HG03457 (cell line): ENCODE measurements around the gene NR6A1.
"Not testable (repeated sequence)": the region's sequence is repeated elsewhere in the genome, so short reads cannot be mapped to it uniquely, and the experiment has no call there.

Source experiments
- ATAC-seq: cut with Tn5 transposase; IDR thresholded peaks from one replicate; pipeline ENCODE4 v1.9.1; 2021; ENCODE audit warnings: moderate number of reproducible peaks; ENCODE audit not compliant: unreplicated experiment

NR6A1 gene

DNA sequence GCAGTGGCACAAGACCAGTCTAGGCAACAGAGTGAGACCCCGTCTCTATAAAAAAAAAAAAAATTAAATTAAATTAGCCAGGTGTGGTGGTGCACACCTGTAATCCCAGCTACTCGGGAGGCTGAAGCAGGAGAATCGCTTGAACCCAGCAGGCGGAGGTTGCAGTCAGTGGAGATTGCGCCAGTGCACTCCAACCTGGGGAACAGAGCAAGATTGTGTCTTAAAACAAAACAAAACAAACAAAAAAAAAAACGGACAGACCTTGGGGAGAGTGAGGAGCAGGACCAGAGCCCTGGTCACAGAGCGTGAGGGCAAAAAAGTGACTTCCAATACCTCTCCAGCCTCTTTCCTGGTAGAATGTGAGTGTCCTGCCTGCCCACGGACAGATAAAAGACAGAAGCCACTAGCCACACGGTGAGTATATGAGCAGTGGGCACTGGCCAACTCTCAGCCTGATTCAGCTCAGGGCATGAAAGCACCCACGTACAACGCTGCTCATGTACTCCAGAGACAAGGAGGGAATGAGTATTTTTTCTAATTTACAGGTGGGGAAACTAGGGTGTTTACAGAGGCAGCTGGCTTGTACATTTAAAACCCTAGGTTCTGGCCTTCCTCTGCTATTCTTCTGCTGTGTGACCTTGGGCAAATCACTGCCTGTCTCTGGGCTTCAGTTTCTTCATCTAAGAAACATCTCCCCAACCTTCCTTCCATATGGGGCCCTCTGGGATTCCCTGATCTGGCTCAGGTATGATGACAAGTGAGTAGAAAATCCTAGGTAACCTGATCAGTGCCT, 7.7 kb upstream of the NR6A1 start:
- no peak for ATAC-seq

DNA sequence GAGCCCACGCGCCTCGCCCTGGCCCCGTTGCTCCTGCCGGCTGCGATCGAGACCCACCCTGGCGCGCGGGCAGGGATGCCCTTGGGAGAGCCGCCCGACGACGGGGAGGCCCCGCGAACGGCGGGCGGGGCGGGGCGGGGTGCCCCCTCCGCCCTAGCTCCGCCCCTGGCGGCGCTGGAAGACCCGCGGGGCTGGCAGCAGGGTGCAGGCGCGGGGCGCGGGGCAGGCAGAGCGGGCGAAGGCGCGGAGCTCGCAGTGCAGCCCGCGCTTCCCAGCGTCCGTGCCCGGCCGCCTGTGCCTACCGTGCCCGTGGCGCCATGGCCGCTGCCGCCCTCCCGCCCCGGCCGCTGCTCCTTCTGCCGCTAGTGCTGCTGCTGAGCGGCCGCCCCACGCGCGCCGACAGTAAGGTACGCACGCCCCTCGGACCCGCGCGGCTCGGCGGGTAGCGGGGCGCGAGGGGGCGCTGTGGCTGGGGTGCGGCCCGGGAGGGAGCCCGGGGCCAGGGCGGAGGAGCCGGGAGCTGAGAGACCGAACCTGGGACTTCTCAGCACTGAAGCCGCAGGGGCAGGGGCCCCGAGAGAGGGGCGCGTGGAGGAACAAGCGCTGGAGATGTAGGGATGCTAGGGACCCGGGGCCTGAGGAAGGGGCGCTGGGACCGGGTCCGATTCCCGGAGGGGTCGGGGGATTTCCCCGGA, 6.0 kb upstream of the NR6A1 start, which contains the start of gene OLFML2A:
Gene OLFML2A (plus strand): TSS at position 180 of the 695 bp plus-strand sequence. CDS start 138 bp downstream, at position 318.
- no peak for ATAC-seq

DNA sequence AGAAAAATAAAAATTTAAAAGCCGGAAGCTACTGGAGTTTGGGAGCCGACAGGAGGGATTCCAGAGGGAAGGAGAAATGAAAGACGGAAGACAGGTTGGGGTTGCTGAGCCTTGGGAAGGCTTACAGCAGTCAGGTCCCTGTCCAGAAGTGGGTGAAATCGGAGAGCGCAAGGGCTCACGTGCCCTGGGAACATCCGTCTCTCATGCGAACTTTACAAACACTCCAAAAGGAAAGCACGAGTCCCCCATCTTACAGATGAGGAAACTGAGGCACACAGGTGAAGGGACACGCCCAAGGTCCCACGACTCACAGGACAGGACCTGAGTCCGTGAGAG, 5.5 kb upstream of the NR6A1 start:
- no peak for ATAC-seq

DNA sequence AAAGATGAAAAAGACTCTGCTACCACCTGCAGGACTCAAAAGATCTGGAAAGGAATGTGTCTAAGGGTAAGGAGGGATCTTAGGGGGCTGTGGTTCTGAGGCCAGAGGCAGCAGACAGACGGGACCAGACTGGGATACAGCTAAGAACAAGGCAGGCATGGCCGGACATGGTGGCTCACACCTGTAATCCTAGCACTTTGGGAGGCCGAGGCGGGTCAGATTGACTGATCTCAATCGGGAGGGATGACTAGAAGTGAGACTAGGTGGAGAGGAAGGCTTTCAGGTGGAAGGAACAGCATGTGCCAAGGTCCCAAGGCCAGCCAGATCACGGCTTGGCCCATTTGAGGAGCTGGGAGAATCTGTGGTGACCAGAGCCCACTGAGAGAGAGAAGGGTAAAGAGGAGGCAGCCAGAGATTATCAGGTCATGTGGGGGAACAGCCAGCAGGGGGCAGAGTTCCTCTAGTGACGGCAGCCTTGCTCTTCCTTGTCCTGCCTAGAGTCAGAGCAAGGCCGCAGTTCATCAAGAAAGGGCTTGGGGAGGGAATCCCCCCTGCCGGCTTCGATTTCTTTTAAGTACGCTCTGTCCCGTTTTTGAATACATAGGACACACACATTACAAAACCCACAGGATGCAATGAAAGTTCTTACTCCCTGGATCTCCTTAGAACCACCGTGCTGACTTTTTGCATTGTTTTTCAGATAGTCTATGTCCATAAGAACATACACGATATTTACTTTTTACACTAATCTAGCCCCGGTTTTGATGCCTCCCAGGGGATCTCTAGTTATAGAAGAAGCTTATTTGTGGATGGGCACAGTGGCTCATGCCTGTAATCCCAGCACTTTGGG, 3.2 kb upstream of the NR6A1 start:
- no peak for ATAC-seq

DNA sequence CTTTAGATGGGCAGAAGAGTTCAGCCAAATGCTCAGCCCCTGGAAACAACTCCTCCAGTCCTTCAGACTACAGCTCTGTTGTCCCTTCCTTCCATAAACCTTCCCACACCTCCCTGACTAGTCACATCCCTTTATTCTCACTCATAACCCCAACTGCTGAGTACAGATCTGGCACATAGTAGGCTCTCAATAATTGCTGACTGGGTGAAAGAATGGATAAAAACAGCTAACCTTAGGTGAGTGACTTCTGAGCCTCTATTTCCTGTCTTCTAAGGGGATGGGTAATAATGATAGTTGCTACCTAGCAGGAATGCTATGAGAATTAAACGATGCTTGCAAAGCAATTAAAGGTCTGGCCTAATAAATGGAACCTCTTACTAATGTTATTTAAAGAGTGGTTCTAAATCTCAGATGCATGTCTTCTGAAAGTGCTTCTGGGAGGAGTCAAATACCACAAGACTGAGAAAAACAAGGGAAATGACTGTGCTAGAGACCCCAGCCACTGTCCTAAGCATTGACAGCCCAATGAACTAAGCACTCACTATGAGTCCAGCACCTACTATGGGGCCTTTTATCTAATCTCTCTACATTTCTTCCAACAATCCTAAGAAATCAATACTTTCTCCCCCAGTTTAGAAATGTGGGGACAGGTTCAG, 2.5 kb upstream of the NR6A1 start:
- no peak for ATAC-seq

DNA sequence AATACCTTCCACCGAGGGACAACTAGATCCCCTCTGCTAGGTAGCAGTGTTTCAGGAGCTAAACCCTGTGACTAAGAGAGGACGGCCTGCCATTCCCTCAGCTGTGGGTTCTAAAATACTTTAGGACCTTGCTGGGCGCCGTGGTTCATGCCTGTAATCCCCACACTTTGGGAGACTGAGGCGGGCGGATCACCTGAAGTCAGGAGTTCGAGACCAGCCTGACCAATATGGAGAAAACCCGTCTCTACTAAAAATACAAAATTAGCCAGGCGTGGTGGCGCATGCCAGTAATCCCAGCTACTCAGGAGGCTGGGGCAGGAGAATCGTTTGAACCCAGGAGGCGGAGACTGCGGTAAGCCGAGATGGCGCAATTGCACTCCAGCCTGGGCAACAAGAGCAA, 1.8 kb upstream of the NR6A1 start:
- not testable (repeated sequence) for ATAC-seq

DNA sequence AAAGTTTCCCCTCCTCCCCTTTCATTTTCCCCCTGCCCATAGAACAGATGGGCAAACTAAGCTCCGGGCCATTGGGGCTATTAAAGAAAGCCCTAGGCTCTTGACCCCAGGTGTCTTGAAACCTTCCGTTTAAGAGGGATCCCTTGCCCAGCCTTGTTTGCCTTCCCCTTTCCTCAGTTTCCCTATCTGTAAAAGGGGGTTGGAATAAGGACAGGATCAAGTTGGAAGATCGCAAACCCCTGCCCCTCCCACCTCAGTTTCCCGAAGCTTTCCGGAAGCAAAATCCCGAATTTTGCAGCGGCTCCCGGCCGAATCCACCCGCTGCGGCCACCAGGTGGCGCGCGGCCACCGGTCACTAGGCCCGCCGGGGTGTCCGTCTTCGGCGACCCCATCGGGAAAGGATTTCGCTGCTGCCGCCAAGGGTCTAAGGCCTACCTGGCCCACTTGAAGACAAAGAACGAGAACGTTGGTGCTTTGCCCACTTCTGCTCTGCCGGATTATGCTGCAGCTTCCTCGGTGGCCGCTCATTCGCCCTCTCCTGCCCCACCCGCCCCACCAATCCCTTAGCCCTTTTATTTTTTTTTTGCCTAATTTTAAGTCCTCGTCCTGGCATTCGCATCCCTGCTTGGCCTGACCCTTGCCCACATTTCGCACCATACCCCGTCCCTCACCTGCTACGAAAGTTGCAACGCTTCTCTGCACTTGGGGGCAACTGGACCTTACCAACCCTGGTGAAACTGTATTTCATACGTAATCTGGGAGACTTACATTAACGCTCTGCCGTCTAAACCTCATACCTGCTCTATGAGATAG, 962 bp upstream of the NR6A1 start:
- no peak for ATAC-seq

DNA sequence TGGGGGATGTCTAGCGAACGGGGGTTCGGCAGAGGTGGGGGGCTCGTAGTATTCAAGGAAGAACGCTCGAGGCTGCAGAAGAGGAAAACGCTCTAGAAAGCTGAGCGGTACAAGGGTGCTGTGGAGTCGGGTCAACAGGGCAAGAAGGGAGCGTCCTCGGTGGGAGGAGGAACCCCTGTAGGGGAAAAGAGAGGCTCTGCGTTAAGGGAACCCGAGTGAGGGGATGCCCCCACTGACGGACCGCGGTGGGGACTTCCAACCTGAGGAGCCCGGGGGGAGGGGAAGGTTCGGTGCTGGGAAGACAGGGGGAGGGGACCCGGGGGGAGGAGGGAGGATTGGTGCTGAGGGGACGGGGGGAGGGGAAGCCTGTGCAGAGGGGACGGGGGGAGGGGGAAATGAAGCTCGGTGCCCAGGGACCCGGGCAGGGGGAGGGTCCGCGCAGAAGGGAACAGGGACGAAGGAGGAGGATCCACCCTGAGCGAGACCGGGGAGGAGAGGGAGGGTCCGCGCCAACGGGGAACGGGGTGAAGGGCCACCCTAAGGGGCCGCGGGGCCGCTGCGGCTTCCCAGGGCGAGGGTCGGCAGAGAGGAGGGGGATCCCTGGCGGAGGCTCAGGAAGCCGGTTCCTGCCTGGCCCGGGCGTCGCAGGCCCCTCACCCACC, 621 bp downstream of the NR6A1 start:
- no peak for ATAC-seq

DNA sequence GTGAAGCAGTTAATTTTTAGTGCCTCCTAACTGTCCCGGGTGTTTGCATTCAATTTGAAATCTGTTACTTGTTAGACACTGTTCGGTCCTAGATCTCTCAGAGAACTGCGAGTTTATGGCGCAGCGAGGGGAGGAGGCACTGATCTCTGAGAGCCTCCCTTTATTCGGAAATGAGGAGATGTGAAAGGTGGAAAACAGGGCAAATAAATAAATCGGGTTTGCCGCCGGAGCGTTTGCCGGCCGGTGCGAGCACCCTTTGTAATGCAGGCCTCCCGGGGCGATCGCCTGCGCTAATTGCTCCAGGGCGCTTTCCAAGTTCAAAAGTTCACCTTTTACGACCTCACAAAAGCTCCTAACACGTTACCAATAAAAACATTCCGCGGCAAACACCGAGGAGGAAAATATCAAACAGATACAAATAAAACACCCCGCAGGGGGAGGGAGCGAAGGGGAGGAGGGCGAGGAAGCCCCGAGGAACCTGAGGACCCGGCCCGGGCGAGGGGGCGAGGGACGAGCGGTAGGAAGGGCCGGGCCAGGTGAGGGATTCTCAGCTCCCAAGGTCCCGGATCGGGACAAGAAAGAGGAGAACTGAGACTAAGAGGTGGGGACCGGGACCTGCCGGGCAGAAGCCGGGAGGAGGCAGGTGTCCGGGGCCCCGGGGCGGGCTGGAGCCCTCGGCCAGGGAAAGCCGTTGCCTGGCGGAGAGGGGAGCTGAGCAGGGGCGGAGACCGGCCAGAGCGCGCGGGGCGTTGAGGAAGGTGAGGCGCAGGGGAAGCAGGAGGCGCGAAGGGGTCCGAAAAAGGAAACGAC, 1.4 kb downstream of the NR6A1 start:
- ATAC-seq = no peak

DNA sequence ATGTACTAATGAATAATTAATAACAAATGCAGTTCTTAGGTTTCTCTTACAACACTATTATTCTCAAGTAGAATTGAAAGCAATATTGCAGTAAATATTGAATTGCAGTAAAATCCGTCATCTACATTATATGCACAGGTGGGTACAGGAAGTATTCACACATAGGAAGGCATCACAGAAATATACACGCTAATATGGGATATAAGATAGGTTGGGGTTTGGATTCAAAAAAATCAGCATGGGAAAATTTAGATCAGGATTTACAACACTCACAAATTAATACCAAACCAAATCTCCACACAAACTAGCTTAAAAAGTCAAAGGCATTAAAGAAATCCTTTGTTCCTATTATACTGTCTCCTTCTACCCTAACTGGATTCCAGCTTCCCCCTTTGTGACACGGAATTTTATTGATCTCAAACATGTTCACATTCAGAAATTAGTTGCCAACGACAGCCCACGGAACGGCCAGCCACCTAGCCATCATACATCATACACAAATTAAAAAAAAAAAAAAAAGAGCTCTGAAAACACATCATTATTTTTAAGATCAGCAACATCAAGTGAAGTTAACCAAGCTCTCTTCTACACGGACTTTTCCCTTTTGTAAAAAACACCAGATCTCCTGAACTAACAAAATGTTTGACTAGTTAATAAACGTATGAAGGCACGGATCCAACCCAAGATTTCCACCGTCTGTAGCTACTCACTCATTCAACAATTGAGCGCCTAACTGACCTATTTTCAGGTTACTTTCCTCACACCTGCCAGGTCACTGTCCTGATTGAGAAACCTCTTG, 2.2 kb downstream of the NR6A1 start:
- no peak for ATAC-seq

DNA sequence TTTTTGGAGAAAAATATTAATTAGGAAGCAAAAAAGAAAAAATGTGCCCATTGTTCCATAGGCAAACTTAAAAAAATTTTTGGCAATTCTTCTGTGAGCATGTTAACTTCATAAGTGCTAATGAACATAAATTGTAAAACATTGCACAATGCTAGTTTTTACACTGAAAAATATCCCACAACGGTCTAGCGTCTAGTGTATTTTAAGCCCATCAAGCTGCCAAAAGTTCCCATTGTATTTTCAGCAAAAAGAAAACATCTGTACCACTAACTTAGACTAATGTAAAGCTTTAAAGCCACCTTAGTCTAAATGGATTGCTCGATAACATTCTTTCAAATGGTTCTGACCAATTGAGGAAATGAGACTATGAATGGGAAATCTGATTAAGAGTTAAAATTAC, 2.8 kb downstream of the NR6A1 start:
- no peak for ATAC-seq

DNA sequence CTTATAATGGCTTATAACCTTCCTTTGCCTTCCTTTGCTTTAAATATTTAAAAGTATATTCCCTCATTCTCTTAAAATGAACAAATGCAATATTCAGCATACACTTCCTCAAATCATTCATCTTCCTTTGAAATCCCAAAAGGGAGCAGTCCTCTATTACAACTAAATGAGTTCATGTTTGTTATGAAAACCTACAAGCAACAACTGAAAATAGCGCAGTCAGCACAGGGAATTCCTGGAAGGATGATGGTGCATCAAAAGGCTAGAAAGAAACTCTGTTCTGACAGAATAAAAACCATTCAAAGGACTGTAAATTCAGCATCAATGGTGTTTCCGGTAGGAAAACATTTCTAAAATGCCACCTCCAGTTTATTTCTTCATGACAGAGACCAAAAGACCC, 3.3 kb downstream of the NR6A1 start:
- ATAC-seq = no peak

DNA sequence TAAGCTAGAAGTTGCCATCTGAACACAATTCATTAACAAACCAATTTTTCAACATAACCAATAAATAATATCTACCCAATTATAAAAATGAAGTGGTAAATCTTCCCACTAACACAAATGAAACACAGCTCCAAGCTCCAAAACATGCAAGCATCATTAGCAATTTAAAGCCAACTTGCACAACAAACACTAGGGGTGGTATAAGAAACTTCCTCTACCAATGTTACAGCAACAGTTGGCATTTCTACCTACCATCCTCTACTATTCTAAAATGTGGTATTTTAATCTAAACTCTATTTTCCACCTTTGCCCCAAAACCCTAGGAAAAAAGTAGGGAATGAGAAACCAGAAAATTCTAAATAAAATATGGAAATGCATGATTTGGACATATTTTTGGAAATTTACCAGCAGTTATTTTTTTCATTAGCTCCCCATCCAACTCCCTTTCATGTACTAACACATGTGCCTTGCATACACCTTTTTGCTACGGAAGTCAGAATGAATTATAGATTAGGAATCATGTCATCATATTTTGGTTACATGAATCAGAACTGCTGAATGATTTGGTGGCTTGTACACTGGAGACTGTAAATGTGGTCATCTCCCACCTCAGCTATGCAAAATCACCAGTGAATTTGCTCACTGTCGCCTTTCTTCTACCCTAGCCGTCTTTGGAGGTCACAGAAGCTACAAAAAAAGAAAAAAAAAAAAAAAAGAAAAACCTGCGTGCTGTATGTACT, 4.1 kb downstream of the NR6A1 start:
- ATAC-seq = no peak

DNA sequence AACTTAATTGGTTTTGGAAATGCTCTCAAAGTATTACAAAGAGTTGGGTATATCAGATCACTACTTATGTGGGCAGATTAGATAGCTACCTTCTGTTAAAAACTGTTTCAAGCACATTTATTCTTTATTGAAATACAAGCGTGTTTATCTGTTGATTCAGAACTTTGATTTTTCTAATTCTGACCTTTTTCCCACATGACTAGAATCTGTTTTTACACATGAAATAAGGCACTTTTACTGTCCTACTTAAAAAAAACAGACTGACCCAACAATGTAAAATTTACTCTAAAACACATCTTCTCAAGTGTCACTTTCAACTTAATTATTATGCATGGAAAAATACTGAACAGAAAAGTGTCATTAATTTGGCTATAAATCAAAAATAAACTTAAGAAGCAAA, 4.8 kb downstream of the NR6A1 start:
- ATAC-seq = no peak

DNA sequence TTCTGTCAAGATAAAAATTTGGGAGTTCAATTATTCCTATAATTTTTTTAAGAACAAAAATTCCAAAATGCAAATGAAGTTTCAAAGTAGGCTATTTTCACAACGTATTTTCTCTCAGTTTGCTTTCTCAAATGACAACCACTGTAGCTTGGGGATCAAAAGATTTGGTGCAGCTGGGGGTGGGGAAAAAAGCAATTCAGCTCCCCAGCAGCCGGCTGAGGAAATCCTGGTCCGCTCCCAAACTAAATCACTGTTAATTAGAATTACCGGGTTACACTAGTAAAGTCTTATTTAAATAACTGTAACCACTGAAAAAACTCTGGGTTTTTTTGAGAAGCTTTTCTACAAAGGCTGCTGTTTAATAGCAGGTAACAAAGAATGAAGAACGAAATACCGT, 5.7 kb downstream of the NR6A1 start:
- ATAC-seq = no peak

DNA sequence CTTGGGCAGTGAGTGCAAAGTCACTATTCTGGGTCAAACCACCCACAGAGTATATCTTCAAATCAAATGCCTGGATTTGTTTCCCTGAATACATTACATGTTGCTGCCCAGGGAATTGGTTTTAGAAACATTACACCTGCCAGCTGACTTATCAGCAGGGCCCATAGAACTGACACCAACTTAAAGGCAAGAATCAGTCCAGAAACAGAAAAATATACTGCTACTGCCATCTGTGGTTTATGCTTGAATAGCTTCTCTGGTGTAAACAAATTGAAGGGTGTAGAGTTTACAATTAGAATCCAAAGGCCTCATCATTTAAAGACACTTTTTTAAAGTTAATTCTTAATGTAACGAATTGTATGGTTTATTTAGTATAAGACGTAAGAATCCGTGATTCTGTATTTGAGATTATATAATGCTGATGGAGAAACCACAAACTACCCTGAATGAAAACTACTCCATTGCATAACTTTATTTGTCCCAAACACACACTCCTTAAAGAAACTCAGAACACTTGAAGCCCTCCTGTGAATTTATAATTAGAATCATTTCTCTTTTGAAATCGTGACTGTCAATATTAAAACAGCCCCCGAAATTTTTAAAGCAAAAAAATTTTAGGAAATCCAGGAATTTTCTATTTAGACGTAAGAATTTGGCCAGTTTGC, 6.2 kb downstream of the NR6A1 start:
- no peak for ATAC-seq

DNA sequence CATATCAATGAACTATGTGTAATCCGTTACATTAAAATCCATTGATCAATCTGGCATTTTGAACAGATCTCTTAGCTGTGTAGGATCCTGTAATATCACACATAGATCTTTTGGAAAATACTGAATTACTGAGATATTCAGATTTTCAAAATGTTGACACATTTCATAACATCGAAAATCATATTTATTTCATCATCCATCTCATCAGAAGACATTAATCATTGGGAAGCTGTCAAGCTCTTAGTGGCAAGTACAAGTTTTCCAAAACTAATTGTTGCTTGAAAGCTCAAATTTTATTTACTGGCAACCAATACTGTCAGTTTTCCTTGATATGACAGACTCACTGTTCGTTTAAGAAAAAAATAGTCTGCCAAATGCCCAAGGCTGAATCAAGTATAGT, 8.5 kb downstream of the NR6A1 start:
- ATAC-seq = no peak
